GM21529 (cell line): Measurements from ENCODE around the gene FAM25C.
"Not testable (repeated sequence)": the region's sequence is repeated elsewhere in the genome, so short reads cannot be mapped to it uniquely, and the experiment has no call there.

Experiments
- ATAC-seq: cut with Tn5 transposase; IDR thresholded peaks from one replicate; pipeline ENCODE4 v1.9.1; 2021; ENCODE audit not compliant: unreplicated experiment

FAM25C gene

GRCh38 chr10:47999691-48000090, at the start of gene FAM25C:
FAM25C (minus strand) TSS chr10:47999791; CDS start chr10:47999765, 26 bp downstream.
- not testable (repeated sequence) for ATAC-seq

DNA sequence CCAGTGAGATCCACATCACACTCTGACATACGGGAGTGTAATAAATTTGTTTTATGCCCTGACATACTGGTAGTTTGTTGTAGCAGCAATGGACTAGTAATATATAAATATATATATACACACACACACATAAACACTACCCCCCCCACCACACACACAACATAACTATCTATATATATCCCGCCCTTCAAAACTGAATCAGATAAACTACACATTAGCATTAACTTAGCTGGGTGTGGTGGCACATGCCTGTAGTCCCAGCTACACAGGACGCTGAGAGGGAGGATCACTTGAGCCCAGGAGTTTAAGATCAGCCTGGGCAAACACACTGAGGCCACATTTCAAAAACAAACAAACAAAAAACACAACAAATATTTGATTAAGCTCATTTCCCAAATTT, 45.0 kb upstream of the FAM25C start:
- not testable (repeated sequence) for ATAC-seq

- ATAC-seq: not testable (repeated sequence)
These were observed 31.8 kb upstream of the FAM25C start for GRCh38 chr10:48031390-48031789.

- not testable (repeated sequence) for ATAC-seq
These were observed 2.7 kb upstream of the FAM25C start for GRCh38 chr10:48002306-48002705.

- not testable (repeated sequence) for ATAC-seq
These were observed 5.5 kb downstream of the FAM25C start for GRCh38 chr10:47994045-47994444.

DNA sequence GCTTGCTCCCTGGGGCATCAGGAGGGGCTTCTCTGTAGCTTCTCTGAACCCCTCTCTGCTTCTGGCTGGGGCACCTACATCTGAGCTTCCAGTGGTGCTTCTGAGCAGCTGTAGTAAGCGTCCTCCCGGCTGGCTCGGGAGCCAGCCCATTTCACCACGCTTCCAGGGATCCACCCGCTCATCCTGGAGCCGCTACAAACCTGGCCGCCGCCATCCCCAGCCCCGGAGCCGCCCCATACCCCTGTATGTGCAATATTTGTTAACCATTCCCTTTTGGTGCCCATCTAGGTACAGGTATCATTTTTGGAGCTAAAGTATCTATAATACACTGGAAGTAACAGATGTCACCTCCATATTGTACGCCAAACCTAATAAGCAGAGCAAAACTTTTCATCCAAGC, 7.0 kb downstream of the FAM25C start:
- not testable (repeated sequence) for ATAC-seq

DNA sequence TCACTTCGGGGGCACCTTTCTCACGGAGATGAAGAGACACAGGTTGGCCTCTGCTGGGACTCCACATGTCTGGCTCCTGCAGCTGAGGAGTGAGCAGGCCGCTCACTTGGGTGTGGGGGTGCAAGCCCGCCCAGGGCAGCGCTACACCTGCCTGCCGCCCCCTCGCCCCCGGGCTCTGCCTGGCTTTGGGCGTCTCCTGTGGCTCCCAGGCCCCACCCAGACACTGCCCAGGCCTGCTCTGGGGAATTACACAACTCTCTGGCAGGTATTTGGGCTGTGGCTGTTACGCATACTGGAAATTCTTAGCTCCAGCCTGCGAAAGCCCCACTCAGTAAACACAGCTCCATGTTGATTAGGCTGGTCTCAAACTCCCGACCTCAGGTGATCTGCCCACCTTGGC, 7.9 kb downstream of the FAM25C start:
- ATAC-seq: not testable (repeated sequence)

GRCh38 chr10:47990097-47990496, 9.5 kb downstream of the FAM25C start:
- not testable (repeated sequence) for ATAC-seq

DNA sequence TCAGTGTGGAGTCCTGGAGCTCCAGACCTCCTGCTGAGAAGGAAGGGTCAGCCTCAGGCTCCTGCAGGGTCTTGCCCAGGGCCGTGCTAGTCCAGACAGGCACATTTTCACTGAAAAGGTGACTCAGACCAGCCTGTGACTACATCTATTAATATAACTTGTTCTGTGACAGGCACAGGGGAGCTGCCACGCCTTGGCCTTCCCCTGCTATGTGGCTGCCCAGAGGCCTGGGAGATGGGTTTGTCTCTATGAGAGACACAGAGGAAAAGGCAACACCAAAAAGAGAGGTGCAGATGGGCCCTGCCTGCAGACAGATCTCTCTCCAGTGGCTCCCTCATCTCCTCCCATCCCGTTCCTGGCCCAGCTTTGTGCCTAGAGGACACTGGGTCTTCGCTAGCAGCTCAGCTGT, 10.0 kb downstream of the FAM25C start:
- ATAC-seq: not testable (repeated sequence)

DNA sequence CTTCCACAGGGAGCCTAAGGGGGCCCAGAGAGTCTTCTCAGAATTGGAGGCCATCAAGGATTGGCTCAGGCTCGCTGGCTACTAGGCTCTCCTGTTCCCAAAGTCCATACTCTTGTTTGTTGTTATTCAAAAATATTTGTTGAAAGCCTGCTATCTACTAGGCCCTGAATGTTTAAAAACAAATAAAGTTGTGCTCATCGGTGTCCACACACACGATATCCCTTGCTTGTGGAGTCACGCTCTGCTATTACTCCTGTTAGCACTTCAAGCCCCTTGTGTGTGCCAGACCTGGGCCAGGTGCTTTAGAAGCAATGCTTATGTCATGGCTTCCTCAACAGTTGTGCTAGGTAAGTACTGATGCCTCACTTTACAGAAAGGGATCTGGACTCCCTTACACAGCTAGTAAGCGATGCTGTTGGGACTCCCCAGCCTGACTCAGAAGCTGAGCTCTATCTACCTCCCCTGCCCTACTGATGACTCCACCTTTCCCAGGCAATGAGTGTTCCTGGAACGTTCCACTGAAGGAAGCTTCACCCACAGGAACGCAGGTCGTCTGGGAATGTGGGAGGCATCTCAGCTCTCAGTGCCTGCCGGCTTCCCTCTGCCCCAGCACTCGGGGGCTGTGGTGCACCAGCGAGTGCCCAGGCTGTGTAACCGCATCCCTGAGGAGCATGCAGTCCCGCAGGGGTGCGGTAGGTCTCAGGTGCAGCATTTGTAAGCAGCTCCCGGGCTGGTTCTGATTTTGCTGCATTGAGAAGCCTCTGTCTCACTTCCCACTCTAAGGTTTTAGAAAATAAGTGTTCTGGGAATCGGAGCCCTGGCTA, 10.7 kb downstream of the FAM25C start:
- not testable (repeated sequence) for ATAC-seq

GRCh38 chr10:47987952-47988351, 11.6 kb downstream of the FAM25C start:
- not testable (repeated sequence) for ATAC-seq

- not testable (repeated sequence) for ATAC-seq
These were observed 13.0 kb downstream of the FAM25C start for GRCh38 chr10:47986413-47987230.

- ATAC-seq: not testable (repeated sequence)
These were observed 24.2 kb downstream of the FAM25C start for GRCh38 chr10:47975409-47975808.

- not testable (repeated sequence) for ATAC-seq
These were observed 26.5 kb downstream of the FAM25C start for GRCh38 chr10:47973131-47973530.

DNA sequence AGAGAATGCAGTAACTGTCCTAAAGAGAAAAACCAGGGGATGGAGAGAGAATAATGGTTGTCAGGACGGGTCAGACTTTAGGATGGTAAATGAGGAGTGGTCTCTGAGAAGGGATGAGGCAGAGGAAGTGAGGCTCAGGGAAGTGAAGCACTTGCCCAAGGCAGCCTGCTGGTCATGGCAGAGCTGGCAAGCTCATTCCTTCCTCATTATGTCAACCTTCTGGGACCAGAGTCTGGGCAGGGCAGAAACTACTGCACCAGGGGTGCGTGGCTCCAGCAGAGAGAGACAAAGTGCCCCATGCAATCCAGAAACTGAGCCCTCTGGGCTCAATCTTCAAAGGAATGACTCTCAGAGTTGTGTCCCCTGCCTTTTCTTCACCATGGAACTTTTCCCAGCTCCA, 27.5 kb downstream of the FAM25C start:
- not testable (repeated sequence) for ATAC-seq

GRCh38 chr10:47971598-47971997, 28.0 kb downstream of the FAM25C start:
- not testable (repeated sequence) for ATAC-seq

- not testable (repeated sequence) for ATAC-seq
These were observed 29.5 kb downstream of the FAM25C start for GRCh38 chr10:47970047-47970446.

- ATAC-seq: peak; percentile 95
These were observed 30.6 kb downstream of the FAM25C start for GRCh38 chr10:47968988-47969387.

DNA sequence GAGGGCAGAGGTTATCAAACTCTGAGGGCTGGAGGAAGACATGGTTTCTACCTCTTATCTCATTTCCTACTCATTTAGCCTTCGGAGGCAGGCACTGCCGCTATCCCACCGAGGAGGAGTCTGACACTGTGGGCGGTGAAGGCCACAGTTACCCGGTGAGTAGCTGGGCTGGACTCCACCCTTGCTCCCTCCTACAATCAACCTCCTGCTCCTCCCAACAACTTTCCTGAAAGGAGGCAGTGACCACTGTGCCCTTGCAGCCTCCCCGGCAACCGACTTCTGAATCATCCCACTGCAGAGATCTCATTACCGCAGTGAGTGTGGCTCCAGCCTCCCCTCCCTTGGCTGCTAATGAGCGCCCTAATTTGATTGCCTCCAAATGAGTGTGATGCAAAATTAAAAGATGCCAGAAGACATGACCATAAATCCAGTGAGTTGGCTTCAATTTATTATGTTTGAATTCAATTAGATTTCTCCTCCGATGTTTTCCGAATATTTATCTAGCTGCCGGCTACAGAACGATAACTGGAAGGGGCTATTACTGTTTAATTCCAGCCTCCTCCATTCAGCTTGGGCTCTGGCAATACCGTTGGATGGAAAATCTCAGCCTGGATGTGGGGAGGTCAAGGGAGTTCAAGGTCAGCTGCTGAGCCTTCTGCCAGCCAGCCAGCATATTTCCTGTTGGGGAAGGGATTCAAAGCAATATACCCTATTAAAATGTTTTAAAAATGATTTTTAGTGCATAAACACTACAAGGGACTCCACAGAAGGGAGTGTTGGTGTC, 35.1 kb downstream of the FAM25C start:
- ATAC-seq: not testable (repeated sequence)

- not testable (repeated sequence) for ATAC-seq
These were observed 36.8 kb downstream of the FAM25C start for GRCh38 chr10:47962785-47963184.

GRCh38 chr10:47960699-47961098, 38.9 kb downstream of the FAM25C start:
- not testable (repeated sequence) for ATAC-seq
